CD14-positive monocyte (primary cell): ENCODE data around the gene TNFRSF4. TPM values are rescaled to one million over a fixed set of nuclear protein-coding genes. Genes with fewer than 3 reads are reported as not detected.

Experiments
- DNase-seq, 3 donors: peaks; one replicate each; pipeline ENCODE4 v3.0.0-alpha.2; 2011 to 2022
- H2AFZ ChIP-seq: 2 replicates; pipeline ENCODE4 v1.6.0; 2012; ENCODE audit warnings: mild to moderate bottlenecking, low read depth, low read length, inconsistent platforms; ENCODE audit not compliant: insufficient read depth, poor library complexity, severe bottlenecking
- H3K27ac ChIP-seq, 2 donors: 1 replicate in 1 of 2; 2 replicates in 1 of 2; pipeline ENCODE4 v1.5.1; 2012 to 2013; ENCODE audit warnings: low read length in 2 of 2, control low read depth in 1 of 2, inconsistent platforms in 1 of 2, low read depth in 1 of 2, mild to moderate bottlenecking in 1 of 2
- H3K27me3 ChIP-seq, 2 donors: one replicate each; pipeline versions ENCODE4 v1.6.0 to v1.6.1; 2011 to 2013; ENCODE audit warnings: low read length in 2 of 2; ENCODE audit not compliant: control insufficient read depth in 2 of 2, insufficient read depth in 2 of 2
- H3K36me3 ChIP-seq, 2 donors: replicated peaks in 1 of 2; 1 replicate in 1 of 2; 2 replicates in 1 of 2; pipeline versions ENCODE4 v1.5.1 to v1.6.1; 2012 to 2013; ENCODE audit warnings: low read length in 2 of 2, control low read depth in 1 of 2, inconsistent platforms in 1 of 2, mild to moderate bottlenecking in 1 of 2; ENCODE audit not compliant: insufficient read depth in 2 of 2, control insufficient read depth in 1 of 2
- H3K4me1 ChIP-seq, 2 donors: 1 replicate in 1 of 2; 2 replicates in 1 of 2; pipeline versions ENCODE4 v1.5.1 to v1.6.1; 2012 to 2013; ENCODE audit warnings: low read length in 2 of 2, control low read depth in 1 of 2, inconsistent platforms in 1 of 2, mild to moderate bottlenecking in 1 of 2, moderate library complexity in 1 of 2; ENCODE audit not compliant: insufficient read depth in 2 of 2, control insufficient read depth in 1 of 2
- H3K4me2 ChIP-seq: replicated peaks from 2 replicates; pipeline ENCODE3; 2012; ENCODE audit warnings: low read length, moderate library complexity, mild to moderate bottlenecking; ENCODE audit not compliant: poor library complexity, severe bottlenecking; ENCODE audit errors: extremely low read depth
- H3K4me3 ChIP-seq, 3 experiments: fragments of 200-600 bp in 1 of 3; sonication (generic) in 1 of 3; replicated peaks in 1 of 3; 1 replicate in 2 of 3; 2 replicates in 1 of 3; pipeline ENCODE4 v1.5.1; 2011 to 2013; ENCODE audit warnings: low read length in 3 of 3, mild to moderate bottlenecking in 3 of 3, control low read depth in 2 of 3, low read depth in 2 of 3, inconsistent platforms in 1 of 3, moderate library complexity in 1 of 3
- H3K79me2 ChIP-seq: 2 replicates; pipeline ENCODE4 v1.6.0; 2012; ENCODE audit warnings: mild to moderate bottlenecking, control low read depth, inconsistent platforms, low read length, moderate library complexity; ENCODE audit not compliant: insufficient read depth
- H3K9ac ChIP-seq: 2 replicates; pipeline ENCODE4 v1.6.0; 2017; ENCODE audit warnings: low read length, mild to moderate bottlenecking; ENCODE audit not compliant: insufficient read depth, poor library complexity, severe bottlenecking
- H3K9me3 ChIP-seq, 2 donors: replicated peaks in 1 of 2; 1 replicate in 1 of 2; 2 replicates in 1 of 2; pipeline versions ENCODE4 v1.5.1 to v1.6.1; 2012 to 2013; ENCODE audit warnings: low read length in 2 of 2, control low read depth in 1 of 2; ENCODE audit not compliant: control insufficient read depth in 1 of 2, insufficient read depth in 1 of 2
- H4K20me1 ChIP-seq: 2 replicates; pipeline ENCODE4 v1.6.0; 2012; ENCODE audit warnings: mild to moderate bottlenecking, low read length, control low read depth, moderate library complexity; ENCODE audit not compliant: insufficient read depth
- H3K27ac Mint-ChIP-seq, 7 donors: one replicate each; pipeline ENCODE4 v1.8.0; 2020; ENCODE audit warnings: mild to moderate bottlenecking in 7 of 7, mixed read lengths in 7 of 7, moderate library complexity in 6 of 7, inconsistent platforms in 2 of 7
- H3K27me3 Mint-ChIP-seq, 3 donors: one replicate each; pipeline ENCODE4 v1.8.0; 2021 to 2022; ENCODE audit warnings: low read depth in 3 of 3, mild to moderate bottlenecking in 3 of 3, mixed read lengths in 3 of 3, moderate library complexity in 3 of 3, inconsistent platforms in 1 of 3
- H3K36me3 Mint-ChIP-seq, 2 donors: one replicate each; pipeline ENCODE4 v1.8.0; 2020; ENCODE audit warnings: mixed read lengths in 2 of 2, inconsistent platforms in 1 of 2, mild to moderate bottlenecking in 1 of 2
- H3K4me1 Mint-ChIP-seq: one replicate; pipeline ENCODE4 v1.8.0; 2020; ENCODE audit warnings: mild to moderate bottlenecking, mixed read lengths
- H3K4me3 Mint-ChIP-seq, 2 donors: one replicate each; pipeline ENCODE4 v1.8.0; 2020; ENCODE audit warnings: mild to moderate bottlenecking in 2 of 2, mixed read lengths in 2 of 2, moderate library complexity in 1 of 2
- H3K9me3 Mint-ChIP-seq, 7 donors: one replicate each; pipeline ENCODE4 v1.8.0; 2020 to 2022; ENCODE audit warnings: mixed read lengths in 7 of 7, mild to moderate bottlenecking in 6 of 7, moderate library complexity in 6 of 7, inconsistent platforms in 2 of 7
- whole genome bisulfite sequencing: methylation state at CpG from one replicate; pipeline ENCODE4 v1.1.5; 2013; ENCODE audit warnings: missing lambda C conversion rate; ENCODE audit not compliant: insufficient coverage; 5-methylcytosine and 5-hydroxymethylcytosine counted together
- intact Hi-C, 2 donors: fragments of 100-400 bp; cut with micrococcal nuclease; formaldehyde crosslinking; loops; one replicate each; pipeline versions ENCODE4 v1.15.0 to v1.15.1; 2023
- polyA plus RNA-seq, 3 donors: library from polyadenylated mRNA; depleted of rRNA in 1 of 3; unstranded in 2 of 3; stranded (reverse) in 1 of 3; fragments of 300-500 nt in 2 of 3; fragments of >200 nt in 1 of 3; fragmentation: Illumina TruSeq in 2 of 3; gene quantifications; 1 replicate in 2 of 3; 2 replicates in 1 of 3; pipeline ENCODE4 v1.2.3, GENCODE V29; 2012 to 2021
- small RNA-seq: library from RNA; depleted of rRNA; stranded (forward); fragments of <200 nt; gene quantifications from one replicate; pipeline ENCODE3, GENCODE V24; 2012; ENCODE audit warnings: low read depth; ENCODE audit not compliant: insufficient read length
- TF ChIP-seq, protein P1 (sequence below): fragments of 200-600 bp; IDR thresholded peaks from one replicate; pipeline ENCODE4 v1.8.0; 2022; ENCODE audit warnings: antibody characterized with exemption, mild to moderate bottlenecking

Gene TNFRSF4
- polyA plus RNA-seq, 3 donors: 0.05 TPM; not detected in 2

GRCh38 chr1:1162597-1163537 lies 51.1 kb downstream of the TNFRSF4 start:
- Histone ChIP-seq H3K9ac (no peak overlapping the region), H3K27me3 (no peaks in the 10 kb centered on the region), H3K4me2 (no peak overlapping the region), H3K27ac (no peak overlapping the region), H3K36me3 (no peaks in the 10 kb centered on the region), H4K20me1 (no peaks in the 10 kb centered on the region), H3K79me2 (no peaks in the 10 kb centered on the region), H3K4me3 (no peak overlapping the region), H3K4me1 (peaks cover 9 to 13% of the 10 kb centered on the region in 2 donors), H3K9me3 (no peaks in the 10 kb centered on the region), H2AFZ (no peak overlapping the region)
- no peak overlapping the region for H3K4me3 Mint-ChIP-seq
- intact Hi-C loops: no loop called here
- peaks cover 7% of the 10 kb centered on the region for H3K4me1 Mint-ChIP-seq
- 75% methylated on average over 71 of the region's 73 CpGs for WGBS
- DNase-seq: no peak
- no peaks in the 10 kb centered on the region for H3K36me3 Mint-ChIP-seq
- H3K27ac Mint-ChIP-seq: no peak overlapping the region
- peaks cover 0 to 3% (median 0%) of the 10 kb centered on the region in 7 donors for H3K9me3 Mint-ChIP-seq
- H3K27me3 Mint-ChIP-seq: peaks cover 2 to 19% (median 2%) of the 10 kb centered on the region in 3 donors
- TF ChIP-seq, protein P1, sequence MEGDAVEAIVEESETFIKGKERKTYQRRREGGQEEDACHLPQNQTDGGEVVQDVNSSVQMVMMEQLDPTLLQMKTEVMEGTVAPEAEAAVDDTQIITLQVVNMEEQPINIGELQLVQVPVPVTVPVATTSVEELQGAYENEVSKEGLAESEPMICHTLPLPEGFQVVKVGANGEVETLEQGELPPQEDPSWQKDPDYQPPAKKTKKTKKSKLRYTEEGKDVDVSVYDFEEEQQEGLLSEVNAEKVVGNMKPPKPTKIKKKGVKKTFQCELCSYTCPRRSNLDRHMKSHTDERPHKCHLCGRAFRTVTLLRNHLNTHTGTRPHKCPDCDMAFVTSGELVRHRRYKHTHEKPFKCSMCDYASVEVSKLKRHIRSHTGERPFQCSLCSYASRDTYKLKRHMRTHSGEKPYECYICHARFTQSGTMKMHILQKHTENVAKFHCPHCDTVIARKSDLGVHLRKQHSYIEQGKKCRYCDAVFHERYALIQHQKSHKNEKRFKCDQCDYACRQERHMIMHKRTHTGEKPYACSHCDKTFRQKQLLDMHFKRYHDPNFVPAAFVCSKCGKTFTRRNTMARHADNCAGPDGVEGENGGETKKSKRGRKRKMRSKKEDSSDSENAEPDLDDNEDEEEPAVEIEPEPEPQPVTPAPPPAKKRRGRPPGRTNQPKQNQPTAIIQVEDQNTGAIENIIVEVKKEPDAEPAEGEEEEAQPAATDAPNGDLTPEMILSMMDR: no peak

- Mint-ChIP-seq H3K4me3 (no peak overlapping the region), H3K27ac (no peak overlapping the region), H3K9me3 (peaks cover 0 to 3% (median 0%) of the 10 kb centered on the region in 7 donors), H3K27me3 (peaks cover 2 to 19% (median 2%) of the 10 kb centered on the region in 3 donors), H3K4me1 (peaks cover 7% of the 10 kb centered on the region), H3K36me3 (no peaks in the 10 kb centered on the region)
- TF ChIP-seq, protein P1: no peak
- Histone ChIP-seq H3K27ac (no peak overlapping the region), H3K4me1 (peaks cover 9 to 17% of the 10 kb centered on the region in 2 donors), H4K20me1 (no peaks in the 10 kb centered on the region), H3K9ac (no peak overlapping the region), H2AFZ (no peak overlapping the region), H3K36me3 (no peaks in the 10 kb centered on the region), H3K9me3 (no peaks in the 10 kb centered on the region), H3K79me2 (no peaks in the 10 kb centered on the region), H3K27me3 (no peaks in the 10 kb centered on the region), H3K4me3 (no peak overlapping the region), H3K4me2 (no peak overlapping the region)
- no peak for DNase-seq
- intact Hi-C loops: no loop called here
- 86% methylated on average over 17 of the region's 17 CpGs for WGBS
Measured at GRCh38 chr1:1161683-1162079, 52.3 kb downstream of the TNFRSF4 start.

Small RNA genes within 50 kb of the gene (small RNA-seq; reads per million reads assigned to genes)
- gene MIR200A (1.9 reads per million), gene MIR200B (0.71 reads per million), gene MIR429 (not detected)

Other genes starting within 250 kb of the TNFRSF4 start
- gene PLEKHN1, start 247.7 kb downstream of the TNFRSF4 start, polyA plus RNA-seq: 1 to 10 TPM in 1 of 3 donors, under 1 TPM in 2; 0.21 to 1.5 (median 0.62) TPM
- not detected for gene PERM1, start 232.1 kb downstream of the TNFRSF4 start, polyA plus RNA-seq
- gene HES4, start 214.1 kb downstream of the TNFRSF4 start, polyA plus RNA-seq: 10 to 100 TPM in 1 of 3 donors, 1 to 10 TPM in 2; 1.4 to 26.8 (median 2.0) TPM
- 100 to 1,000 TPM; 128 to 241 (median 145) TPM for gene ISG15, start 200.7 kb downstream of the TNFRSF4 start, polyA plus RNA-seq
- 1 to 10 TPM in 1 of 3 donors, under 1 TPM in 2; 0.06 to 4.7 (median 0.43) TPM for gene AGRN, start 194.0 kb downstream of the TNFRSF4 start, polyA plus RNA-seq
- not detected for gene RNF223, start 139.8 kb downstream of the TNFRSF4 start, polyA plus RNA-seq
- gene C1orf159, start 98.1 kb downstream of the TNFRSF4 start, polyA plus RNA-seq: 10 to 100 TPM in 1 of 3 donors, 1 to 10 TPM in 2; 3.0 to 18.8 (median 3.3) TPM
- under 1 TPM in 1 of 3 donors, not detected in 2; 0.06 TPM for gene TTLL10, start 40.3 kb downstream of the TNFRSF4 start, polyA plus RNA-seq
- gene TNFRSF18, start 7.6 kb downstream of the TNFRSF4 start, polyA plus RNA-seq: not detected
- 10 to 100 TPM; 81.7 to 98.9 (median 89.0) TPM for gene SDF4, start 17.8 kb upstream of the TNFRSF4 start, polyA plus RNA-seq
- gene B3GALT6, start 18.1 kb upstream of the TNFRSF4 start, polyA plus RNA-seq: 1 to 10 TPM; 1.9 to 8.8 (median 7.2) TPM
- gene C1QTNF12, start 32.6 kb upstream of the TNFRSF4 start, polyA plus RNA-seq: 1 to 10 TPM in 1 of 3 donors, not detected in 2; 1.1 TPM
- gene UBE2J2, start 59.7 kb upstream of the TNFRSF4 start, polyA plus RNA-seq: 10 to 100 TPM; 36.5 to 83.2 (median 72.1) TPM
- 1 to 10 TPM in 1 of 3 donors, not detected in 2; 6.0 TPM for gene SCNN1D, start 66.3 kb upstream of the TNFRSF4 start, polyA plus RNA-seq
- 100 to 1,000 TPM in 1 of 3 donors, 1 to 10 TPM in 2; 3.5 to 132 (median 4.0) TPM for gene ACAP3, start 93.8 kb upstream of the TNFRSF4 start, polyA plus RNA-seq
- gene PUSL1, start 94.4 kb upstream of the TNFRSF4 start, polyA plus RNA-seq: 10 to 100 TPM; 13.8 to 27.4 (median 14.8) TPM
- gene INTS11, start 110.5 kb upstream of the TNFRSF4 start, polyA plus RNA-seq: 100 to 1,000 TPM in 1 of 3 donors, 10 to 100 TPM in 2; 46.2 to 154 (median 49.6) TPM
- gene CPTP, start 110.6 kb upstream of the TNFRSF4 start, polyA plus RNA-seq: 1 to 10 TPM; 6.4 to 7.7 (median 7.4) TPM
- under 1 TPM in 1 of 3 donors, not detected in 2; 0.45 TPM for gene TAS1R3, start 117.1 kb upstream of the TNFRSF4 start, polyA plus RNA-seq
- 10 to 100 TPM in 1 of 3 donors, under 1 TPM in 2; 0.41 to 29.8 (median 0.55) TPM for gene DVL1, start 135.3 kb upstream of the TNFRSF4 start, polyA plus RNA-seq
- gene MXRA8, start 144.4 kb upstream of the TNFRSF4 start, polyA plus RNA-seq: not detected
- 100 to 1,000 TPM in 2 of 3 donors, 10 to 100 TPM in 1; 59.1 to 160 (median 134) TPM for gene AURKAIP1, start 161.1 kb upstream of the TNFRSF4 start, polyA plus RNA-seq
- 100 to 1,000 TPM in 1 of 3 donors, 10 to 100 TPM in 1, 1 to 10 TPM in 1; 8.6 to 178 (median 10.4) TPM for gene CCNL2, start 185.2 kb upstream of the TNFRSF4 start, polyA plus RNA-seq
- 100 to 1,000 TPM in 2 of 3 donors, 10 to 100 TPM in 1; 84.3 to 186 (median 156) TPM for gene MRPL20, start 193.1 kb upstream of the TNFRSF4 start, polyA plus RNA-seq
- under 1 TPM in 1 of 3 donors, not detected in 2; 0.04 TPM for gene ANKRD65, start 207.1 kb upstream of the TNFRSF4 start, polyA plus RNA-seq
- not detected for gene VWA1, start 221.5 kb upstream of the TNFRSF4 start, polyA plus RNA-seq
- gene ATAD3C, start 235.5 kb upstream of the TNFRSF4 start, polyA plus RNA-seq: not detected